H9 (cell line): ENCODE measurements around the gene MECR. TPM values are rescaled to one million over a fixed set of nuclear protein-coding genes. Genes with fewer than 3 reads are reported as not detected.

Experiments used
- DNase-seq: peaks from one replicate; pipeline ENCODE4 v3.0.0-alpha.2; 2017
- H2AFZ ChIP-seq: one replicate; pipeline ENCODE4 v1.6.1; 2013; ENCODE audit warnings: mild to moderate bottlenecking, low read length, control low read depth, moderate library complexity
- H2AK5ac ChIP-seq: 2 replicates; pipeline ENCODE4 v1.6.1; 2013; ENCODE audit warnings: low read length, control low read depth, mixed read lengths; ENCODE audit not compliant: insufficient read length
- H2BK120ac ChIP-seq: one replicate; pipeline ENCODE4 v1.6.1; 2013; ENCODE audit warnings: low read depth, mild to moderate bottlenecking, low read length, control low read depth, inconsistent platforms; ENCODE audit not compliant: poor library complexity, severe bottlenecking
- H2BK12ac ChIP-seq: 2 replicates; pipeline ENCODE4 v1.6.1; 2013; ENCODE audit warnings: low read length, control low read depth, mixed read lengths, low read depth; ENCODE audit not compliant: insufficient read length
- H2BK15ac ChIP-seq: 2 replicates; pipeline ENCODE4 v1.6.1; 2013; ENCODE audit warnings: low read depth, low read length, control low read depth
- H2BK20ac ChIP-seq: one replicate; pipeline ENCODE4 v1.6.1; 2013; ENCODE audit warnings: low read depth, mild to moderate bottlenecking, low read length, control low read depth, inconsistent platforms; ENCODE audit not compliant: poor library complexity, severe bottlenecking
- H2BK5ac ChIP-seq: 2 replicates; pipeline ENCODE4 v1.6.1; 2013; ENCODE audit warnings: low read length, control low read depth, mixed read lengths; ENCODE audit not compliant: insufficient read length
- H3K14ac ChIP-seq: 2 replicates; pipeline ENCODE4 v1.6.1; 2013; ENCODE audit warnings: low read length, control low read depth; ENCODE audit not compliant: insufficient read depth
- H3K18ac ChIP-seq: 2 replicates; pipeline ENCODE4 v1.6.1; 2013; ENCODE audit warnings: low read depth, mild to moderate bottlenecking, mixed read lengths, low read length, control low read depth; ENCODE audit not compliant: insufficient read length
- H3K23ac ChIP-seq: 2 replicates; pipeline ENCODE4 v1.6.1; 2013; ENCODE audit warnings: low read length, control low read depth, mixed read lengths, low read depth; ENCODE audit not compliant: insufficient read length
- H3K23me2 ChIP-seq: 2 replicates; pipeline ENCODE4 v1.6.1; 2013; ENCODE audit warnings: low read depth, mild to moderate bottlenecking, mixed read lengths, low read length, control low read depth; ENCODE audit not compliant: insufficient read length, poor library complexity, severe bottlenecking
- H3K27ac ChIP-seq: 2 replicates; pipeline ENCODE4 v1.5.1; 2013; ENCODE audit warnings: low read length, control low read depth, mixed read lengths, low read depth; ENCODE audit not compliant: insufficient read length
- H3K27me3 ChIP-seq: 2 replicates; pipeline ENCODE4 v1.6.1; 2013; ENCODE audit warnings: low read length, control low read depth, inconsistent platforms; ENCODE audit not compliant: insufficient read depth
- H3K4ac ChIP-seq: 2 replicates; pipeline ENCODE4 v1.6.1; 2013; ENCODE audit warnings: low read depth, mild to moderate bottlenecking, control low read depth, inconsistent platforms, low read length, moderate library complexity
- H3K4me1 ChIP-seq: 2 replicates; pipeline ENCODE4 v1.6.1; 2013; ENCODE audit warnings: low read length, control low read depth, inconsistent platforms; ENCODE audit not compliant: insufficient read depth
- H3K4me2 ChIP-seq: 2 replicates; pipeline ENCODE4 v1.6.1; 2013; ENCODE audit warnings: low read length, control low read depth, mixed read lengths; ENCODE audit not compliant: insufficient read length, insufficient read depth
- H3K56ac ChIP-seq: 2 replicates; pipeline ENCODE4 v1.6.1; 2013; ENCODE audit warnings: low read depth, mild to moderate bottlenecking, mixed read lengths, low read length, control low read depth; ENCODE audit not compliant: insufficient read length
- H3K79me1 ChIP-seq: 2 replicates; pipeline ENCODE4 v1.6.1; 2013; ENCODE audit warnings: low read depth, mild to moderate bottlenecking, moderate library complexity, low read length, control low read depth, inconsistent platforms; ENCODE audit not compliant: insufficient read depth, poor library complexity, severe bottlenecking
- H3K79me2 ChIP-seq: 2 replicates; pipeline ENCODE4 v1.6.1; 2013; ENCODE audit warnings: low read length, control low read depth, inconsistent platforms; ENCODE audit not compliant: insufficient read depth
- H3K9ac ChIP-seq: 2 replicates; pipeline ENCODE4 v1.6.1; 2013; ENCODE audit warnings: low read length, control low read depth, mixed read lengths; ENCODE audit not compliant: insufficient read length; ENCODE audit errors: extremely low read depth
- H3K9me3 ChIP-seq: one replicate; pipeline ENCODE4 v1.6.1; 2013; ENCODE audit warnings: low read depth, low read length, inconsistent platforms; ENCODE audit not compliant: control insufficient read depth
- H3T11ph ChIP-seq: one replicate; pipeline ENCODE4 v1.6.1; 2013; ENCODE audit warnings: mild to moderate bottlenecking, low read length, control low read depth, inconsistent platforms
- H4K20me1 ChIP-seq: one replicate; pipeline ENCODE4 v1.6.1; 2013; ENCODE audit not compliant: control insufficient read depth, insufficient read length, insufficient read depth
- H4K5ac ChIP-seq: 2 replicates; pipeline ENCODE4 v1.6.1; 2013; ENCODE audit warnings: low read depth, mild to moderate bottlenecking, mixed read lengths, low read length, control low read depth; ENCODE audit not compliant: insufficient read length
- H4K8ac ChIP-seq: replicated peaks from 2 replicates; pipeline ENCODE4 v1.6.1; 2013; ENCODE audit warnings: low read length, control low read depth, mixed read lengths, low read depth; ENCODE audit not compliant: insufficient read length
- H4K91ac ChIP-seq: 2 replicates; pipeline ENCODE4 v1.6.1; 2013; ENCODE audit warnings: low read depth, mild to moderate bottlenecking, moderate library complexity, mixed read lengths, low read length, control low read depth; ENCODE audit not compliant: insufficient read length
- H3K27ac Mint-ChIP-seq, 3 experiments: 2 replicates in 2 of 3; 3 replicates in 1 of 3; pipeline ENCODE4 v1.8.0; 2020 to 2021; ENCODE audit warnings: mixed read lengths in 3 of 3, mild to moderate bottlenecking in 1 of 3, moderate library complexity in 1 of 3
- H3K27me3 Mint-ChIP-seq: 2 replicates; pipeline ENCODE4 v1.8.0; 2021; ENCODE audit warnings: low read depth, mild to moderate bottlenecking, moderate library complexity, mixed read lengths
- H3K36me3 Mint-ChIP-seq, 3 experiments: 2 replicates in 2 of 3; 3 replicates in 1 of 3; pipeline ENCODE4 v1.8.0; 2020 to 2021; ENCODE audit warnings: low read depth in 3 of 3, mixed read lengths in 3 of 3; ENCODE audit not compliant: insufficient read depth in 1 of 3
- H3K4me1 Mint-ChIP-seq, 2 experiments: 2 replicates each; pipeline ENCODE4 v1.8.0; 2020; ENCODE audit warnings: mixed read lengths in 2 of 2
- H3K4me3 Mint-ChIP-seq, 2 experiments: 2 replicates in 1 of 2; 3 replicates in 1 of 2; pipeline ENCODE4 v1.8.0; 2020 to 2021; ENCODE audit warnings: mild to moderate bottlenecking in 2 of 2, mixed read lengths in 2 of 2, moderate library complexity in 1 of 2
- H3K9me3 Mint-ChIP-seq, 2 experiments: 2 replicates in 1 of 2; 3 replicates in 1 of 2; pipeline ENCODE4 v1.8.0; 2020; ENCODE audit warnings: mild to moderate bottlenecking in 2 of 2, mixed read lengths in 2 of 2, moderate library complexity in 1 of 2
- WGBS: extraction: QIAGEN DNeasy Blood & Tissue Kit; methylation state at CpG from one replicate; pipeline ENCODE4 v1.1.7; 2013; ENCODE audit warnings: missing lambda C conversion rate, low lambda C conversion rate, mixed read lengths; ENCODE audit not compliant: insufficient read length; ENCODE audit errors: extremely low coverage; 5-methylcytosine and 5-hydroxymethylcytosine counted together
- total RNA-seq: library from RNA; stranded (reverse); gene quantifications from 2 replicates; pipeline ENCODE4 v1.2.1, GENCODE V29; 2021
- TF ChIP-seq, protein P1 (sequence below): fragments of 200-600 bp; sonication (generic); conservative IDR thresholded peaks from 3 replicates; pipeline ENCODE4 v1.8.0; 2021; ENCODE audit warnings: antibody characterized with exemption, mild to moderate bottlenecking

MECR gene
- total RNA-seq, 1 experiment from 2014 or later: 30.9 TPM

DNA sequence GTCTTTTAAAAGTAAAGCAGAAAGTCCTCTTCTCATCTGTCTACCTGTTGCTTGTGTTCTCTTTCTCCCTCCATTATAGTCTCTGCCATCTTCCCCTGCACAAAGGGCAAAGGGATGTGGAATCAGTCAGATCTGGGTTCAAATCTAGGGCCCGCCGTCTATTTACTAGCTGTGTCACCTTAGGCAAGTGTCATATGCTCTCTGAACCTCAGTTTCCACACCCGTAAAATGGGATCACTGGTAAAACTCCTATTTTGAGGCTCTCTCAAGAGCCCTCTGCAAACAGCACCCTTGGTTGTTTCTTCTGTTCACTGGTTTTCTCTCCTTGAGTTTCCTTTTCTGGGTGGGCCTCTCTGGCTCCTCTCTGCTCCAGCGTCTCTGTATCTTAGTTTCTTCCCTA is 3.0 kb upstream of the MECR start:
- no peak overlapping the region for H2BK20ac ChIP-seq
- H2AFZ ChIP-seq: no peak overlapping the region
- Mint-ChIP-seq H3K4me3 (no peak overlapping the region), H3K9me3 (peaks cover 3 to 6% of the 10 kb centered on the region in 2 experiments; a peak in 4 of 5 replicates), H3K36me3 (peaks cover 0 to 5% (median 0%) of the 10 kb centered on the region in 3 experiments; a peak in 2 of 7 replicates), H3K4me1 (peaks cover 16 to 33% of the 10 kb centered on the region in 2 experiments), H3K27ac (peak overlapping the region in 1 of 3 experiments; percentile 61; a peak in 1 of 7 replicates), H3K27me3 (peaks cover 44% of the 10 kb centered on the region)
- H4K91ac ChIP-seq: no peak overlapping the region
- no peaks in the 10 kb centered on the region for H3K79me1 ChIP-seq
- H3K23me2 ChIP-seq: peaks cover 14% of the 10 kb centered on the region
- H3K14ac ChIP-seq: no peak overlapping the region
- H2BK12ac ChIP-seq: no peak overlapping the region
- no peak overlapping the region for H3K23ac ChIP-seq
- no peak overlapping the region for H4K8ac ChIP-seq
- H2BK5ac ChIP-seq: no peak overlapping the region
- peaks cover 12% of the 10 kb centered on the region; the same call in 1 of the 2 replicates for H3K27me3 ChIP-seq
- no CpG with 5 or more reads among the region's 4 CpGs for WGBS
- TF ChIP-seq, protein P1, sequence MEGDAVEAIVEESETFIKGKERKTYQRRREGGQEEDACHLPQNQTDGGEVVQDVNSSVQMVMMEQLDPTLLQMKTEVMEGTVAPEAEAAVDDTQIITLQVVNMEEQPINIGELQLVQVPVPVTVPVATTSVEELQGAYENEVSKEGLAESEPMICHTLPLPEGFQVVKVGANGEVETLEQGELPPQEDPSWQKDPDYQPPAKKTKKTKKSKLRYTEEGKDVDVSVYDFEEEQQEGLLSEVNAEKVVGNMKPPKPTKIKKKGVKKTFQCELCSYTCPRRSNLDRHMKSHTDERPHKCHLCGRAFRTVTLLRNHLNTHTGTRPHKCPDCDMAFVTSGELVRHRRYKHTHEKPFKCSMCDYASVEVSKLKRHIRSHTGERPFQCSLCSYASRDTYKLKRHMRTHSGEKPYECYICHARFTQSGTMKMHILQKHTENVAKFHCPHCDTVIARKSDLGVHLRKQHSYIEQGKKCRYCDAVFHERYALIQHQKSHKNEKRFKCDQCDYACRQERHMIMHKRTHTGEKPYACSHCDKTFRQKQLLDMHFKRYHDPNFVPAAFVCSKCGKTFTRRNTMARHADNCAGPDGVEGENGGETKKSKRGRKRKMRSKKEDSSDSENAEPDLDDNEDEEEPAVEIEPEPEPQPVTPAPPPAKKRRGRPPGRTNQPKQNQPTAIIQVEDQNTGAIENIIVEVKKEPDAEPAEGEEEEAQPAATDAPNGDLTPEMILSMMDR: no peak
- H3K4ac ChIP-seq: no peak overlapping the region
- DNase-seq: no peak
- no peak overlapping the region for H3K18ac ChIP-seq
- H3K56ac ChIP-seq: no peak overlapping the region
- no peaks in the 10 kb centered on the region for H4K20me1 ChIP-seq
- no peak overlapping the region for H2BK15ac ChIP-seq
- no peak overlapping the region for H3K27ac ChIP-seq
- no peak overlapping the region for H3T11ph ChIP-seq
- H4K5ac ChIP-seq: no peak overlapping the region
- H3K9me3 ChIP-seq: no peaks in the 10 kb centered on the region
- no peak overlapping the region for H3K4me2 ChIP-seq
- no peak overlapping the region for H2BK120ac ChIP-seq
- H3K79me2 ChIP-seq: no peaks in the 10 kb centered on the region
- 0 out of 2 replicates have a peak, but pooled peaks cover 5% of the 10 kb centered on the region for H3K4me1 ChIP-seq
- no peak overlapping the region for H3K9ac ChIP-seq
- H2AK5ac ChIP-seq: no peak overlapping the region
